GM23338 (cell line): Measurements from ENCODE around the gene DCLK2. TPM values are rescaled to one million over a fixed set of nuclear protein-coding genes. Genes with fewer than 3 reads are reported as not detected.

Experiments
- ATAC-seq: fragments of 200-7000 bp; cut with Tn5 transposase; 3 replicates; pipeline ENCODE4 v1.9.1; 2020
- DNase-seq: peaks from one replicate; pipeline ENCODE4 v3.0.0-alpha.2; 2015; ENCODE audit warnings: low spot score
- H2AFZ ChIP-seq: fragments of 200-600 bp; sonication (generic); 2 replicates; pipeline ENCODE4 v1.8.0; 2016; ENCODE audit warnings: antibody characterized with exemption, mild to moderate bottlenecking, moderate library complexity
- H3F3A ChIP-seq: fragments of 200-600 bp; sonication (generic); replicated peaks from 2 replicates; pipeline ENCODE4 v1.8.0; 2017; ENCODE audit warnings: antibody characterized with exemption, mixed run types, low read depth
- H3K27ac ChIP-seq: fragments of 200-600 bp; sonication (generic); 2 replicates; pipeline ENCODE4 v1.6.1; 2016; ENCODE audit warnings: low read depth
- H3K27me3 ChIP-seq: fragments of 200-600 bp; sonication (generic); 2 replicates; pipeline ENCODE4 v1.8.0; 2016; ENCODE audit warnings: mild to moderate bottlenecking, mixed run types, moderate library complexity; ENCODE audit not compliant: insufficient read depth
- H3K36me3 ChIP-seq: fragments of 200-600 bp; sonication (generic); 2 replicates; pipeline ENCODE4 v1.8.0; 2016; ENCODE audit warnings: mild to moderate bottlenecking; ENCODE audit not compliant: insufficient read depth
- H3K4me1 ChIP-seq: fragments of 200-600 bp; sonication (generic); 2 replicates; pipeline ENCODE4 v1.8.0; 2016; ENCODE audit warnings: mild to moderate bottlenecking, moderate library complexity; ENCODE audit not compliant: insufficient read depth
- H3K4me2 ChIP-seq: fragments of 200-600 bp; sonication (generic); 2 replicates; pipeline ENCODE4 v1.7.1; 2017; ENCODE audit warnings: mixed run types
- H3K4me3 ChIP-seq: fragments of 200-600 bp; sonication (generic); 2 replicates; pipeline ENCODE4 v1.6.1; 2016; ENCODE audit warnings: mixed run types
- H3K79me2 ChIP-seq: fragments of 200-600 bp; sonication (generic); replicated peaks from 2 replicates; pipeline ENCODE4 v1.8.0; 2017; ENCODE audit warnings: mild to moderate bottlenecking; ENCODE audit not compliant: insufficient read depth
- H3K9me2 ChIP-seq: fragments of 200-600 bp; sonication (generic); 2 replicates; pipeline ENCODE4 v1.8.0; 2017; ENCODE audit not compliant: insufficient read depth
- H4K20me1 ChIP-seq: fragments of 200-600 bp; sonication (generic); replicated peaks from 2 replicates; pipeline ENCODE4 v1.8.0; 2017; ENCODE audit warnings: mild to moderate bottlenecking; ENCODE audit not compliant: insufficient read depth
- H3K27ac Mint-ChIP-seq: 2 replicates; pipeline ENCODE4 v1.8.0; 2020; ENCODE audit warnings: inconsistent platforms, mild to moderate bottlenecking, moderate library complexity, mixed read lengths
- H3K27me3 Mint-ChIP-seq: 3 replicates; pipeline ENCODE4 v1.8.0; 2022; ENCODE audit warnings: low read depth, mild to moderate bottlenecking, moderate library complexity, mixed read lengths, inconsistent platforms; ENCODE audit not compliant: insufficient read depth, poor library complexity
- H3K36me3 Mint-ChIP-seq: 3 replicates; pipeline ENCODE4 v1.8.0; 2021; ENCODE audit warnings: low read depth, mild to moderate bottlenecking, inconsistent platforms, moderate library complexity, mixed read lengths
- H3K4me1 Mint-ChIP-seq: 3 replicates; pipeline ENCODE4 v1.8.0; 2020; ENCODE audit warnings: mild to moderate bottlenecking, inconsistent platforms, mixed read lengths
- H3K4me3 Mint-ChIP-seq: 3 replicates; pipeline ENCODE4 v1.8.0; 2021; ENCODE audit warnings: moderate library complexity, mild to moderate bottlenecking, inconsistent platforms, mixed read lengths
- H3K9me3 Mint-ChIP-seq: 3 replicates; pipeline ENCODE4 v1.8.0; 2020; ENCODE audit warnings: moderate library complexity, mild to moderate bottlenecking, inconsistent platforms, mixed read lengths
- CREB1 ChIP-seq: fragments of 250-450 bp; sonication (Bioruptor Pico); IDR thresholded peaks from 2 replicates; pipeline ENCODE4 v1.5.0; 2020; ENCODE audit warnings: low read depth, mild to moderate bottlenecking, moderate library complexity
- CTCF ChIP-seq, 2 experiments: fragments of 200-600 bp in 1 of 2; sonication (generic) in 1 of 2; conservative IDR thresholded peaks; 2 replicates each; pipeline versions ENCODE4 v1.5.1 to v1.6.1; 2016 to 2017; ENCODE audit warnings: antibody characterized with exemption in 2 of 2, low read depth in 2 of 2, mild to moderate bottlenecking in 2 of 2, moderate library complexity in 1 of 2
- EZH2 ChIP-seq: fragments of 200-600 bp; sonication (generic); IDR thresholded peaks from one replicate; pipeline ENCODE4 v1.8.0; 2017; ENCODE audit warnings: antibody characterized with exemption, mild to moderate bottlenecking, low read depth; ENCODE audit not compliant: unreplicated experiment
- EZH2phosphoT487 ChIP-seq: fragments of 200-600 bp; sonication (generic); IDR thresholded peaks from one replicate; pipeline ENCODE4 v1.8.1; 2018; ENCODE audit warnings: antibody characterized with exemption; ENCODE audit not compliant: unreplicated experiment
- JUNB ChIP-seq: IDR thresholded peaks from one replicate; pipeline ENCODE4 v1.6.1; 2016; ENCODE audit warnings: antibody characterized with exemption; ENCODE audit not compliant: unreplicated experiment
- NANOG ChIP-seq: IDR thresholded peaks from 2 replicates; pipeline ENCODE4 v1.6.1; 2016; ENCODE audit warnings: antibody characterized with exemption, borderline replicate concordance
- POLR2AphosphoS5 ChIP-seq: IDR thresholded peaks from 2 replicates; pipeline ENCODE4 v1.6.1; 2016; ENCODE audit warnings: antibody characterized with exemption, low read depth
- REST ChIP-seq: IDR thresholded peaks from one replicate; pipeline ENCODE4 v1.6.1; 2018; ENCODE audit warnings: antibody characterized with exemption; ENCODE audit not compliant: unreplicated experiment
- STAT1 ChIP-seq: IDR thresholded peaks from one replicate; pipeline ENCODE4 v1.6.1; 2016; ENCODE audit warnings: antibody characterized with exemption; ENCODE audit not compliant: unreplicated experiment
- ZNF114 ChIP-seq: fragments of 250-450 bp; sonication (Bioruptor Pico); IDR thresholded peaks from 2 replicates; pipeline ENCODE4 v1.5.0; 2020; ENCODE audit warnings: mild to moderate bottlenecking, moderate library complexity
- ZNF331 ChIP-seq: fragments of 250-450 bp; sonication (Bioruptor Pico); IDR thresholded peaks from 2 replicates; pipeline ENCODE4 v1.5.0; 2020; ENCODE audit warnings: low read depth, mild to moderate bottlenecking, moderate library complexity
- polyA plus RNA-seq: library from polyadenylated mRNA; unstranded; fragments of >200 nt; fragmentation: Nextera tagmentation; extraction: Ambion mirVana; gene quantifications from 2 replicates; pipeline ENCODE4 v1.2.1, GENCODE V29; 2016
- total RNA-seq: library from RNA; depleted of rRNA; stranded (reverse); fragments of >200 nt; shearing (Covaris generic); gene quantifications from 2 replicates; pipeline ENCODE4 v1.2.3, GENCODE V29; 2014

The DCLK2 gene
- total and polyA plus RNA-seq, 2 experiments from 2014 or later = 0.49 TPM; not detected in 1

DNA sequence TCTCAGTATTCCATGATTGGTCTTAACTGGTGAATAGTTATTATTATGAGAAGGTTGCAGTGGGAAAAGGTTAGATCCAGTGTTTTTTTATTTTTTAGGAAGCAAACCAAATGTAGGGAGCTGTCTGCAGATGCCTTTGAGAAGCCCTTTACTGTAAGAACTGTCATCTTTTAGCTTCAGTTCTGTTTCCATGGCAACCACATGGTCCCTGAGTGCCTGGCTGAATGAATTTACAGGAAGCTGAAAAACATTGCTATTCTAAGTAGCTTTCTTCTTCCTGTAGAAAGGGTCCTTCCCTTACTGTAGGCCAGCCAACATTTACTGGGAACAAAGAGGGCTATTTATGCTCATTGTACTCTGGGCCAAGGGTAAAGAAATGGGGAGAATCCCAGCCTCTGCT lies 103.3 kb downstream of the DCLK2 start:
- H3K79me2 ChIP-seq = no peaks in the 10 kb centered on the region
- ATAC-seq = no peak
- H3K4me1 ChIP-seq = no peaks in the 10 kb centered on the region
- peaks cover 4% of the 10 kb centered on the region; the same call in 1 of the 2 replicates for H3K9me2 ChIP-seq
- H3K27me3 Mint-ChIP-seq = no peaks in the 10 kb centered on the region
- no peak overlapping the region for H3K4me2 ChIP-seq
- no peak overlapping the region for H3K27ac Mint-ChIP-seq
- H2AFZ ChIP-seq = no peak overlapping the region
- H3K4me1 Mint-ChIP-seq = peaks cover under 1% of the 10 kb centered on the region; the same call in 1 of the 3 replicates
- no peaks in the 10 kb centered on the region for H3K27me3 ChIP-seq
- no peaks in the 10 kb centered on the region for H3F3A ChIP-seq
- no peaks in the 10 kb centered on the region for H3K36me3 Mint-ChIP-seq
- no peak for TF ChIP-seq CREB1 (CRISPR knock-in tag)
- TF ChIP-seq REST = no peak
- no peak for TF ChIP-seq POLR2AphosphoS5
- TF ChIP-seq STAT1 = no peak
- no peak for TF ChIP-seq JUNB
- TF ChIP-seq ZNF331 (CRISPR knock-in tag) = no peak
- H3K27ac ChIP-seq = no peak overlapping the region
- no peaks in the 10 kb centered on the region for H3K36me3 ChIP-seq
- H4K20me1 ChIP-seq = no peaks in the 10 kb centered on the region
- no peak overlapping the region for H3K4me3 ChIP-seq
- H3K4me3 Mint-ChIP-seq = no peak overlapping the region
- H3K9me3 Mint-ChIP-seq = no peaks in the 10 kb centered on the region
- DNase-seq = peak; percentile 53

DNA sequence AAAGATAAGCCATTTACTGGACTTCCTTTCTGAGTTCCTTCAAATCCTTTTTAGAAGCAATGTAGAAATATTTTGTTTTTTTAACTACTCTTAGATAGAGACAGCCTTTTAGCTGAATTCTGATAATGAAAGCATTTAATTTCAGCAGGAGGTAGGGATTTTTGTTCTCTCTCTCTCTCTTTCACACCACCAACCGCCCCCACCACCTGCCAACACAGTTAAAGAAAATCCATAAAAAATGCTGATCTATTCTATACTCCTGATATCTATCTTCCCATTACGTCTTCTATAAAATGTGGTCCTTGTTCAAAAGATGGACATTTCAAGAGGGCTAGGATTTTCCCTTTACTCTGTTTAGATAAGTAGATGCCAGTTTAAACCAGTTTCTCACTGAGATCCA lies 104.5 kb downstream of the DCLK2 start:
- Mint-ChIP-seq H3K36me3 (no peaks in the 10 kb centered on the region), H3K27me3 (no peaks in the 10 kb centered on the region), H3K27ac (no peak overlapping the region), H3K4me3 (no peak overlapping the region), H3K4me1 (peaks cover 3% of the 10 kb centered on the region; the same call in 1 of the 3 replicates), H3K9me3 (no peaks in the 10 kb centered on the region)
- no peak overlapping the region for H3K4me2 ChIP-seq
- DNase-seq (no peak), ATAC-seq (no peak)
- peaks cover 4% of the 10 kb centered on the region; the same call in 1 of the 2 replicates for H3K9me2 ChIP-seq
- H3K27me3 ChIP-seq = no peaks in the 10 kb centered on the region
- H3K4me3 ChIP-seq = no peak overlapping the region
- H4K20me1 ChIP-seq = no peaks in the 10 kb centered on the region
- H3F3A ChIP-seq = no peaks in the 10 kb centered on the region
- H3K36me3 ChIP-seq = no peaks in the 10 kb centered on the region
- peaks cover 4% of the 10 kb centered on the region; the same call in 1 of the 2 replicates for H3K4me1 ChIP-seq
- no peaks in the 10 kb centered on the region for H3K79me2 ChIP-seq
- no peak overlapping the region for H2AFZ ChIP-seq
- no peak overlapping the region for H3K27ac ChIP-seq
- TF ChIP-seq POLR2AphosphoS5 (no peak), JUNB (no peak), REST (no peak), ZNF114 (CRISPR knock-in tag) (no peak), EZH2phosphoT487 (no peak), EZH2 (no peak), ZNF331 (CRISPR knock-in tag) (no peak), NANOG (no peak), CREB1 (CRISPR knock-in tag) (no peak), CTCF (conservative IDR thresholded peaks at IDR 0.05; ENCODE audit: low read depth in 2 of 2) (no peak)
